SK-N-SH (cell line): ENCODE data around the gene PTPN4.

Source experiments
- CTCF ChIP-seq: fragments of 200-600 bp; sonication (generic); IDR thresholded peaks from 2 replicates; pipeline ENCODE4 v1.6.1; 2017; ENCODE audit warnings: antibody characterized with exemption, mild to moderate bottlenecking, moderate library complexity
- EP300 ChIP-seq, 2 experiments: IDR thresholded peaks; 2 replicates each; pipeline versions ENCODE4 v1.4.0 to v1.6.1; 2012; ENCODE audit warnings: borderline replicate concordance in 1 of 2, low read depth in 1 of 2, low read length in 1 of 2
- EZH2phosphoT487 ChIP-seq: fragments of 200-600 bp; sonication (generic); IDR thresholded peaks from 2 replicates; pipeline ENCODE4 v1.6.1; 2017; ENCODE audit warnings: low read depth, mixed run types, mild to moderate bottlenecking, antibody characterized with exemption, moderate library complexity, borderline replicate concordance
- JUND ChIP-seq: IDR thresholded peaks from 2 replicates; pipeline ENCODE4 v1.4.0; 2012
- PBX3 ChIP-seq: IDR thresholded peaks from 2 replicates; pipeline ENCODE4; 2012
- POLR2AphosphoS5 ChIP-seq: IDR thresholded peaks from 2 replicates; pipeline ENCODE4 v1.6.1; 2012; ENCODE audit warnings: low read depth, low read length
- RAD21 ChIP-seq: IDR thresholded peaks from 2 replicates; pipeline ENCODE4 v1.6.1; 2012; ENCODE audit warnings: mild to moderate bottlenecking, low read length
- REST ChIP-seq: IDR thresholded peaks from 2 replicates; pipeline ENCODE4 v1.6.1; 2012; ENCODE audit warnings: mild to moderate bottlenecking, low read depth, low read length, moderate library complexity
- RFX5 ChIP-seq: IDR thresholded peaks from 2 replicates; pipeline ENCODE4 v1.6.1; 2012; ENCODE audit warnings: mild to moderate bottlenecking, improper control_type of control experiment, low read length
- RXRA ChIP-seq: IDR thresholded peaks from 2 replicates; pipeline ENCODE4 v1.4.0; 2012; ENCODE audit warnings: low read depth, mild to moderate bottlenecking, borderline replicate concordance
- SMC3 ChIP-seq: IDR thresholded peaks from 2 replicates; pipeline ENCODE4 v1.6.1; 2012; ENCODE audit warnings: low read depth, low read length, improper control_type of control experiment
- TAF1 ChIP-seq: IDR thresholded peaks from 2 replicates; pipeline ENCODE4 v1.6.1; 2012; ENCODE audit warnings: low read depth, mild to moderate bottlenecking, low read length, moderate library complexity, borderline replicate concordance
- TF ChIP-seq, protein P1 (sequence below): fragments of 150-350 bp; IDR thresholded peaks from 2 replicates; pipeline ENCODE4 v1.6.1; 2016; ENCODE audit warnings: mild to moderate bottlenecking, low read depth, low read length

DNA sequence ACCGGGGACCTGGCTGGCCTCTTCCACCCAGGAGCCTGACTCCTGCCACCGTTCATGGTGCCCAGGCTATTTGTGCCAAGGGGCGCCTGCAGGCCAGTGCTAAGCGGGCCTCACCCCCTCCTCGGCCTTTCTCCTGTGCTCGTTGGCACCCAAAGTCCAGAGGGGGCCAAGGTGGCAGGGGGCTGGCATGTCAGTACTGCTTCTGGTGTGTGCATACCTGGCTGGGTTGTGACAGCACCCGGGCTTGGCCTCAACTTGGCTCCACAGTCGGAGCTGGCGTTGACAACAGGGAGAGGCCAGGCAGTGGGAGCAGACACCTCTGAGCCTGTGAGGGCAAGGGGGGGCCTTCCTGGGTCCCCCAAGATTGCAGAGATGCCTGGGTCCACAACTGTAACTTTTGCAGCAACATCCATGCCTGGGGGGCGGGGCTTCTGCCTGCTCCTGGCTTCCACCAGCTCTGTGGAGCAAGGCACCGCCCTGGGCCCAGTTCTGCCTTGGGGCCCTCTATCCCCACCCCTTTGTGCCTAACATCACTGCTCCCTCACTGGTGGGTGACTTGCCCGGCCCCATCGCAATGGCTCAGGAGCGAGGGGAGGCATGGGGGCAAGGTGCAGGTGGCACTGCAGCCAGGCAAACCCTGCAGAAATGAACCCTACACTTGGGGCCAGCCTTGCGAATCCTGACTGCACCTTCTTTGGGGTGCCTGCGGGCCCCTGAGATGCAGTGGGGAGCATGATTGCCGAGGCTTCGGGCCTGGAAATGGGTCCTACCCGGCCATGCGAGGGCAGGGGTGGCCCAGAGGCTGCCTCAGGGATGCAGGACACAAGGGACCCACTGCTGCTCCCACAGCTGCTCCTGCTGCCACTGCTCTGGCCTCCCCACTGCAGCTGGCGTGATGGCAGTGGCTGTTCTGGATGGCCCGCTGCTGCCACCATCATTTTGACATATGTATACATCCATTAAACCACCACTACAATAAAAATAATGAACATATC lies 35.9 kb downstream of the PTPN4 start:
- TF ChIP-seq CTCF (no peak), PBX3 (no peak), TAF1 (no peak), JUND (no peak), RXRA (no peak), POLR2AphosphoS5 (no peak), EP300 (IDR thresholded peaks at IDR 0.05; ENCODE audit: borderline replicate concordance in 1 of 2, low read depth in 1 of 2, low read length in 1 of 2) (no peak), RAD21 (no peak), EZH2phosphoT487 (no peak), RFX5 (no peak), SMC3 (no peak), REST (no peak)
- TF ChIP-seq, protein P1, sequence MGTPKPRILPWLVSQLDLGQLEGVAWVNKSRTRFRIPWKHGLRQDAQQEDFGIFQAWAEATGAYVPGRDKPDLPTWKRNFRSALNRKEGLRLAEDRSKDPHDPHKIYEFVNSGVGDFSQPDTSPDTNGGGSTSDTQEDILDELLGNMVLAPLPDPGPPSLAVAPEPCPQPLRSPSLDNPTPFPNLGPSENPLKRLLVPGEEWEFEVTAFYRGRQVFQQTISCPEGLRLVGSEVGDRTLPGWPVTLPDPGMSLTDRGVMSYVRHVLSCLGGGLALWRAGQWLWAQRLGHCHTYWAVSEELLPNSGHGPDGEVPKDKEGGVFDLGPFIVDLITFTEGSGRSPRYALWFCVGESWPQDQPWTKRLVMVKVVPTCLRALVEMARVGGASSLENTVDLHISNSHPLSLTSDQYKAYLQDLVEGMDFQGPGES: no peak
